OCI-LY1 (cell line): ENCODE results near the gene RAB3D.

Experiments used
- H2AFZ ChIP-seq: fragments of 200-600 bp; sonication (generic), shearing (Covaris generic); 2 replicates; pipeline ENCODE4 v1.6.0; 2014; ENCODE audit warnings: antibody characterized with exemption, mild to moderate bottlenecking, low read length
- H3F3A ChIP-seq: fragments of 200-600 bp; sonication (generic), shearing (Covaris generic); 2 replicates; pipeline ENCODE4 v1.6.0; 2014; ENCODE audit warnings: mild to moderate bottlenecking, antibody characterized with exemption, low read length, moderate library complexity; ENCODE audit not compliant: insufficient read depth
- H3K27ac ChIP-seq: fragments of 200-600 bp; sonication (generic); 2 replicates; pipeline ENCODE4 v1.5.1; 2014; ENCODE audit warnings: low read length, mixed run types, mild to moderate bottlenecking, low read depth; ENCODE audit not compliant: poor library complexity, severe bottlenecking
- H3K27me3 ChIP-seq: fragments of 200-600 bp; sonication (generic); 2 replicates; pipeline ENCODE4 v1.6.0; 2014; ENCODE audit warnings: antibody characterized with exemption, mild to moderate bottlenecking, low read length, moderate library complexity; ENCODE audit not compliant: insufficient read depth
- H3K36me3 ChIP-seq: fragments of 200-600 bp; sonication (generic); 2 replicates; pipeline ENCODE4 v1.6.1; 2014; ENCODE audit warnings: mild to moderate bottlenecking, antibody characterized with exemption, low read length, moderate library complexity, mixed read lengths; ENCODE audit not compliant: insufficient read depth
- H3K4me1 ChIP-seq: fragments of 200-600 bp; sonication (generic); 2 replicates; pipeline ENCODE4 v1.5.1; 2014; ENCODE audit warnings: mild to moderate bottlenecking, low read length, moderate library complexity; ENCODE audit not compliant: insufficient read depth, severe bottlenecking
- H3K4me2 ChIP-seq: fragments of 200-600 bp; sonication (generic), shearing (Covaris generic); 2 replicates; pipeline ENCODE4 v1.6.1; 2014; ENCODE audit warnings: low read length
- H3K4me3 ChIP-seq: fragments of 200-600 bp; sonication (generic); 2 replicates; pipeline ENCODE4 v1.5.1; 2014; ENCODE audit warnings: low read length, low read depth, mild to moderate bottlenecking, mixed read lengths; ENCODE audit not compliant: poor library complexity, severe bottlenecking
- H3K79me2 ChIP-seq: fragments of 200-600 bp; shearing (Covaris generic); 2 replicates; pipeline ENCODE4 v1.6.1; 2016; ENCODE audit warnings: mixed run types, low read length, mixed read lengths; ENCODE audit not compliant: insufficient read depth
- H3K9ac ChIP-seq: fragments of 200-600 bp; sonication (generic), shearing (Covaris generic); 2 replicates; pipeline ENCODE4 v1.6.1; 2014; ENCODE audit warnings: mild to moderate bottlenecking, low read length, mixed read lengths
- H3K9me2 ChIP-seq: fragments of 200-600 bp; sonication (generic), shearing (Covaris generic); 2 replicates; pipeline ENCODE4 v1.6.1; 2014; ENCODE audit warnings: low read depth, mild to moderate bottlenecking, low read length, mixed read lengths
- H3K9me3 ChIP-seq: fragments of 200-600 bp; shearing (Covaris generic); 2 replicates; pipeline ENCODE4 v1.6.1; 2014; ENCODE audit warnings: low read length, mixed read lengths
- H4K20me1 ChIP-seq: fragments of 200-600 bp; sonication (generic), shearing (Covaris generic); 2 replicates; pipeline ENCODE4 v1.6.0; 2016; ENCODE audit warnings: mild to moderate bottlenecking, low read length; ENCODE audit not compliant: insufficient read depth
- CTCF ChIP-seq: fragments of 200-600 bp; sonication (generic), shearing (Covaris generic); IDR thresholded peaks from 2 replicates; pipeline ENCODE4 v1.5.1; 2017; ENCODE audit warnings: mild to moderate bottlenecking, antibody characterized with exemption, low read length, moderate library complexity, mixed read lengths
- EZH2 ChIP-seq: fragments of 200-600 bp; sonication (generic), shearing (Covaris generic); IDR thresholded peaks from 2 replicates; pipeline ENCODE4 v1.8.0; 2017; ENCODE audit warnings: borderline replicate concordance, mixed run types, mild to moderate bottlenecking, antibody characterized with exemption, low read length, moderate library complexity, mixed read lengths

RAB3D gene

GRCh38 chr19:11295665-11296245 is 43.7 kb downstream of the RAB3D start, which contains the start of gene TSPAN16:
TSPAN16 (plus strand) TSS chr19:11296160; CDS start chr19:11296298, 138 bp downstream.
- H3K4me1 ChIP-seq, result peaks cover 5% of the 10 kb centered on the region
- no peaks in the 10 kb centered on the region for H3K9me3 ChIP-seq
- H3K27ac ChIP-seq, result no peak within 1 kb of the TSS
- no peak within 1 kb of the TSS for H2AFZ ChIP-seq
- H3F3A ChIP-seq, result no peaks in the 10 kb centered on the region
- H3K27me3 ChIP-seq, result no peaks in the 10 kb centered on the region; the same call in 1 of the 2 replicates
- H3K9ac ChIP-seq, result no peak within 1 kb of the TSS
- TF ChIP-seq EZH2 (no peak), CTCF (no peak)
- no peaks in the 10 kb centered on the region for H4K20me1 ChIP-seq
- H3K36me3 ChIP-seq, result no peaks in the 10 kb centered on the region
- no peak within 1 kb of the TSS for H3K4me3 ChIP-seq
- no peak within 1 kb of the TSS for H3K4me2 ChIP-seq
- H3K79me2 ChIP-seq, result no peaks in the 10 kb centered on the region
- no peaks in the 10 kb centered on the region for H3K9me2 ChIP-seq

GRCh38 chr19:11295180-11295579 is 44.3 kb downstream of the RAB3D start:
- Histone ChIP-seq H3K79me2 (no peaks in the 10 kb centered on the region), H3K4me3 (no peak overlapping the region), H3K27me3 (no peaks in the 10 kb centered on the region; the same call in 1 of the 2 replicates), H3K4me1 (peaks cover 5% of the 10 kb centered on the region), H3F3A (no peaks in the 10 kb centered on the region), H3K27ac (no peak overlapping the region), H2AFZ (no peak overlapping the region), H3K4me2 (no peak overlapping the region), H3K36me3 (no peaks in the 10 kb centered on the region), H3K9me3 (no peaks in the 10 kb centered on the region), H4K20me1 (no peaks in the 10 kb centered on the region), H3K9ac (no peak overlapping the region), H3K9me2 (no peaks in the 10 kb centered on the region)
- TF ChIP-seq CTCF, result no peak
- no peak for TF ChIP-seq EZH2

- H3K27ac ChIP-seq, result no peak overlapping the region
- H4K20me1 ChIP-seq, result no peaks in the 10 kb centered on the region
- no peaks in the 10 kb centered on the region for H3K36me3 ChIP-seq
- peaks cover 5% of the 10 kb centered on the region for H3K4me1 ChIP-seq
- H2AFZ ChIP-seq, result no peak overlapping the region
- peak overlapping the region; percentile 26 for H3K4me3 ChIP-seq
- H3K4me2 ChIP-seq, result peak overlapping the region; percentile 37
- H3K9ac ChIP-seq, result no peak overlapping the region
- no peaks in the 10 kb centered on the region for H3K9me2 ChIP-seq
- TF ChIP-seq EZH2 (no peak), CTCF (peak; percentile 95)
- H3K79me2 ChIP-seq, result no peaks in the 10 kb centered on the region
- no peaks in the 10 kb centered on the region for H3F3A ChIP-seq
- no peaks in the 10 kb centered on the region for H3K9me3 ChIP-seq
- H3K27me3 ChIP-seq, result no peaks in the 10 kb centered on the region; the same call in 1 of the 2 replicates
These were observed 45.7 kb downstream of the RAB3D start for GRCh38 chr19:11293433-11294389.
